WTC11 (cell line): ENCODE measurements around the gene LLGL1. TPM values are rescaled to one million over a fixed set of nuclear protein-coding genes. Genes with fewer than 3 reads are reported as not detected.

ENCODE experiments used
- ATAC-seq: fragments of 200-7000 bp; cut with Tn5 transposase; 2 replicates; pipeline ENCODE4 v1.10.0; 2021; ENCODE audit warnings: mild to moderate bottlenecking, moderate library complexity
- CTCF ChIA-PET: fragments of 300-600 bp; sonication (Branson Sonifier 250); formaldehyde crosslinking; loops from one replicate; lab custom pipeline; 2021; ENCODE audit warnings: antibody characterized with exemption; lab: Charles Lee
- POLR2A ChIA-PET: fragments of 350-600 bp; sonication (Branson Sonifier 250); formaldehyde crosslinking; loops from one replicate; lab custom pipeline; 2021; ENCODE audit warnings: antibody characterized with exemption; lab: Charles Lee
- DNase-seq: peaks from one replicate; pipeline ENCODE4 v3.0.0; 2021; ENCODE audit warnings: low spot score
- H3K27ac Mint-ChIP-seq: 2 replicates; pipeline ENCODE4 v1.8.0; 2021; ENCODE audit warnings: mixed read lengths
- H3K27me3 Mint-ChIP-seq: 2 replicates; pipeline ENCODE4 v1.8.0; 2021; ENCODE audit warnings: low read depth, mild to moderate bottlenecking, moderate library complexity, mixed read lengths
- H3K36me3 Mint-ChIP-seq: 2 replicates; pipeline ENCODE4 v1.8.0; 2021; ENCODE audit warnings: mixed read lengths
- H3K4me1 Mint-ChIP-seq: 2 replicates; pipeline ENCODE4 v1.8.0; 2022; ENCODE audit warnings: mixed read lengths
- H3K4me3 Mint-ChIP-seq: 2 replicates; pipeline ENCODE4 v1.8.0; 2021; ENCODE audit warnings: mild to moderate bottlenecking, moderate library complexity, mixed read lengths
- H3K9me3 Mint-ChIP-seq: 2 replicates; pipeline ENCODE4 v1.8.0; 2021; ENCODE audit warnings: mixed read lengths
- ATF1 ChIP-seq: sonication (generic); formaldehyde crosslinking; IDR thresholded peaks from 2 replicates; pipeline ENCODE4 v1.8.1; 2023; ENCODE audit warnings: mild to moderate bottlenecking, moderate library complexity, missing genetic modification reagents
- CREM ChIP-seq: sonication (generic); formaldehyde crosslinking; IDR thresholded peaks from 2 replicates; pipeline ENCODE4 v1.8.1; 2022; ENCODE audit warnings: mild to moderate bottlenecking, missing genetic modification reagents, moderate library complexity
- CTCF ChIP-seq: fragments of 200-600 bp; IDR thresholded peaks from 2 replicates; pipeline ENCODE4 v1.8.0; 2022; ENCODE audit warnings: antibody characterized with exemption
- E2F1 ChIP-seq: sonication (generic); formaldehyde crosslinking; IDR thresholded peaks from 2 replicates; pipeline ENCODE4 v1.8.0; 2022; ENCODE audit warnings: mild to moderate bottlenecking, missing genetic modification reagents
- E2F5 ChIP-seq: sonication (generic); formaldehyde crosslinking; IDR thresholded peaks from 2 replicates; pipeline ENCODE4 v1.8.1; 2022; ENCODE audit warnings: mild to moderate bottlenecking, moderate library complexity, missing genetic modification reagents
- FOXJ3 ChIP-seq: sonication (generic); formaldehyde crosslinking; IDR thresholded peaks from 2 replicates; pipeline ENCODE4 v1.9.0; 2021; ENCODE audit warnings: missing genetic modification reagents, mild to moderate bottlenecking, borderline replicate concordance
- FOXP4 ChIP-seq: sonication (generic); formaldehyde crosslinking; IDR thresholded peaks from 2 replicates; pipeline ENCODE4 v1.8.0; 2022; ENCODE audit warnings: mild to moderate bottlenecking, missing genetic modification reagents
- HMGA2 ChIP-seq: fragments of 250-450 bp; sonication (Bioruptor Pico); IDR thresholded peaks from 2 replicates; pipeline ENCODE4 v1.4.0; 2021; ENCODE audit warnings: mild to moderate bottlenecking, moderate library complexity
- IRF2 ChIP-seq: sonication (generic); formaldehyde crosslinking; IDR thresholded peaks from 2 replicates; pipeline ENCODE4 v1.8.0; 2022; ENCODE audit warnings: low read depth, missing genetic modification reagents, borderline replicate concordance
- MYBL2 ChIP-seq: sonication (generic); formaldehyde crosslinking; IDR thresholded peaks from 2 replicates; pipeline ENCODE4 v1.8.1; 2023; ENCODE audit warnings: mild to moderate bottlenecking, moderate library complexity, missing genetic modification reagents
- NR1H2 ChIP-seq: sonication (generic); formaldehyde crosslinking; IDR thresholded peaks from 2 replicates; pipeline ENCODE4 v1.9.0; 2021; ENCODE audit warnings: mild to moderate bottlenecking, moderate library complexity, missing genetic modification reagents
- NR3C1 ChIP-seq: sonication (generic); formaldehyde crosslinking; conservative IDR thresholded peaks from 2 replicates; pipeline ENCODE4 v1.8.1; 2023; ENCODE audit warnings: low read depth, mild to moderate bottlenecking, missing genetic modification reagents
- PREB ChIP-seq: sonication (generic); formaldehyde crosslinking; IDR thresholded peaks from 2 replicates; pipeline ENCODE4 v1.8.1; 2022; ENCODE audit warnings: mild to moderate bottlenecking, missing genetic modification reagents, moderate library complexity, borderline replicate concordance
- PRRX2 ChIP-seq: fragments of 250-450 bp; sonication (Bioruptor Pico); IDR thresholded peaks from 2 replicates; pipeline ENCODE4 v1.8.0; 2021; ENCODE audit warnings: mild to moderate bottlenecking
- TP53 ChIP-seq: sonication (generic); formaldehyde crosslinking; IDR thresholded peaks from 2 replicates; pipeline ENCODE4 v1.8.1; 2023; ENCODE audit warnings: mild to moderate bottlenecking, missing genetic modification reagents
- ZNF138 ChIP-seq: sonication (generic); formaldehyde crosslinking; conservative IDR thresholded peaks from 2 replicates; pipeline ENCODE4 v1.8.1; 2022; ENCODE audit warnings: mild to moderate bottlenecking, moderate library complexity, missing genetic modification reagents
- ZNF281 ChIP-seq: sonication (generic); formaldehyde crosslinking; IDR thresholded peaks from 2 replicates; pipeline ENCODE4 v1.8.0; 2023; ENCODE audit warnings: mild to moderate bottlenecking, missing genetic modification reagents
- ZNF317 ChIP-seq: sonication (generic); formaldehyde crosslinking; IDR thresholded peaks from 2 replicates; pipeline ENCODE4 v1.8.1; 2023; ENCODE audit warnings: low read depth, mild to moderate bottlenecking, moderate library complexity, missing genetic modification reagents, borderline replicate concordance
- total RNA-seq: library from RNA; stranded (reverse); gene quantifications from 3 replicates; pipeline ENCODE4 v1.2.3, GENCODE V29; 2021

The LLGL1 gene
- total RNA-seq, 1 experiment from 2014 or later, result 87.8 TPM

- ATAC-seq (no peak), DNase-seq (no peak)
- no peak overlapping the region for H3K4me3 Mint-ChIP-seq
- peaks cover 18% of the 10 kb centered on the region for H3K4me1 Mint-ChIP-seq
- H3K9me3 Mint-ChIP-seq, result no peaks in the 10 kb centered on the region
- POLR2A ChIA-PET, result interaction anchor here (1.3 kb wide), 1 partner anchor 16 kb away, joined by 3 read pairs; no protein-coding TSS in a partner anchor
- TF ChIP-seq ZNF138 (CRISPR knock-in tag), result no peak
- TF ChIP-seq NR3C1 (CRISPR knock-in tag), result no peak
- no peak for TF ChIP-seq MYBL2 (CRISPR knock-in tag)
- no peak for TF ChIP-seq FOXJ3 (CRISPR knock-in tag)
- TF ChIP-seq PRRX2 (CRISPR knock-in tag), result no peak
- TF ChIP-seq E2F5 (CRISPR knock-in tag), result no peak
- TF ChIP-seq ATF1, result no peak
- no peak for TF ChIP-seq NR1H2
- TF ChIP-seq IRF2 (CRISPR knock-in tag), result no peak
- no peak for TF ChIP-seq TP53 (CRISPR knock-in tag)
- TF ChIP-seq CREM (CRISPR knock-in tag), result no peak
- TF ChIP-seq HMGA2, result no peak
- no peak for TF ChIP-seq ZNF281 (CRISPR knock-in tag)
- no peak for TF ChIP-seq PREB (CRISPR knock-in tag)
- no peak for TF ChIP-seq CTCF
- no peak for TF ChIP-seq E2F1 (CRISPR knock-in tag)
- TF ChIP-seq FOXP4 (CRISPR knock-in tag), result no peak
- TF ChIP-seq ZNF317 (CRISPR knock-in tag), result no peak
- H3K36me3 Mint-ChIP-seq, result peaks cover 10% of the 10 kb centered on the region; the same call in 1 of the 2 replicates
- H3K27ac Mint-ChIP-seq, result 0 out of 2 replicates have a peak overlapping the region, but pooled peaks have one; percentile 49
- CTCF ChIA-PET, result interaction anchor here (0.5 to 2.7 kb wide), 4 partner anchors 13 to 353 kb away, joined by 3 to 19 read pairs (median 4); no protein-coding TSS in a partner anchor
- H3K27me3 Mint-ChIP-seq, result no peaks in the 10 kb centered on the region
These were observed 5.7 kb downstream of the LLGL1 start for GRCh38 chr17:18231164-18231563.
